ENCODE data around the gene PHC3. TPM values are rescaled to one million over a fixed set of nuclear protein-coding genes. Genes with fewer than 3 reads are reported as not detected.

The PHC3 gene
- total RNA-seq, 1 donor = 36.9 TPM

DNA sequence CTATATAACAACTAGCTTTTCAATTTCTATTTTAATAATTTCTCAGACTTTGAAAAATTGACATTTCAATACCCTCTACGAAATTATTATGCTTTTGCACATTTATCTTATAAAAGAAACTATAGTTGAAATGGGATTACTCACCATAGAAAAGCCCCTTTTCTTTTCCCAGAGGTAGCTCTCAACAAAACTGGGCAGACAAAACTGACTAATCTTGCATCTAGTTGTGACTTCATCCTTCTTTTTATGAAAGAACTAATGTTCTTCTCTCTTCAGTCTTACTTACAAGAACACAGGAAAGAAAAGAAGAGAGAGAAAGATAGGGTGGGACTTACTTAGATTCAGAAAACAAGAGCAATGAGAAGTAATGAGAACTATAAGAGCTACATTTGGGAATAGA lies 82.8 kb downstream of the PHC3 start:
- no peak overlapping the region for H3K4me2 ChIP-seq (ENCODE audit: insufficient read depth, low read length)
- no peaks in the 10 kb centered on the region for H3K4me1 ChIP-seq (ENCODE audit: insufficient read depth, low read length)
- TF ChIP-seq, protein P1, sequence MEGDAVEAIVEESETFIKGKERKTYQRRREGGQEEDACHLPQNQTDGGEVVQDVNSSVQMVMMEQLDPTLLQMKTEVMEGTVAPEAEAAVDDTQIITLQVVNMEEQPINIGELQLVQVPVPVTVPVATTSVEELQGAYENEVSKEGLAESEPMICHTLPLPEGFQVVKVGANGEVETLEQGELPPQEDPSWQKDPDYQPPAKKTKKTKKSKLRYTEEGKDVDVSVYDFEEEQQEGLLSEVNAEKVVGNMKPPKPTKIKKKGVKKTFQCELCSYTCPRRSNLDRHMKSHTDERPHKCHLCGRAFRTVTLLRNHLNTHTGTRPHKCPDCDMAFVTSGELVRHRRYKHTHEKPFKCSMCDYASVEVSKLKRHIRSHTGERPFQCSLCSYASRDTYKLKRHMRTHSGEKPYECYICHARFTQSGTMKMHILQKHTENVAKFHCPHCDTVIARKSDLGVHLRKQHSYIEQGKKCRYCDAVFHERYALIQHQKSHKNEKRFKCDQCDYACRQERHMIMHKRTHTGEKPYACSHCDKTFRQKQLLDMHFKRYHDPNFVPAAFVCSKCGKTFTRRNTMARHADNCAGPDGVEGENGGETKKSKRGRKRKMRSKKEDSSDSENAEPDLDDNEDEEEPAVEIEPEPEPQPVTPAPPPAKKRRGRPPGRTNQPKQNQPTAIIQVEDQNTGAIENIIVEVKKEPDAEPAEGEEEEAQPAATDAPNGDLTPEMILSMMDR (IDR thresholded peaks at IDR 0.05; ENCODE audit: extremely low read depth, low read depth, low read length) = no peak
- peaks cover 5% of the 10 kb centered on the region for H3K79me2 ChIP-seq (ENCODE audit: insufficient read depth, low read length)
- H3K9me3 ChIP-seq (ENCODE audit: low read depth, low read length) = no peaks in the 10 kb centered on the region
- H3K27ac ChIP-seq (ENCODE audit: low read depth, low read length) = no peak overlapping the region
- H2AFZ ChIP-seq (ENCODE audit: low read length) = no peak overlapping the region
- H3K27me3 ChIP-seq (ENCODE audit: insufficient read depth, low read length) = no peaks in the 10 kb centered on the region
- H3K4me3 ChIP-seq (ENCODE audit: insufficient read depth, low read length) = no peak overlapping the region
- H3K36me3 ChIP-seq (ENCODE audit: insufficient read depth, low read length) = peaks cover 70% of the 10 kb centered on the region
- no peak for DNase-seq (ENCODE audit: insufficient read length, low spot score, missing footprints)
- no peaks in the 10 kb centered on the region for H4K20me1 ChIP-seq (ENCODE audit: insufficient read depth, low read length)

GRCh38 chr3:170096342-170096741 lies 85.2 kb downstream of the PHC3 start:
- no peak overlapping the region for H3K4me2 ChIP-seq (ENCODE audit: insufficient read depth, low read length)
- no peak for DNase-seq (ENCODE audit: insufficient read length, low spot score, missing footprints)
- TF ChIP-seq, protein P1 (IDR thresholded peaks at IDR 0.05; ENCODE audit: extremely low read depth, low read depth, low read length) = no peak
- peaks cover 49% of the 10 kb centered on the region for H3K36me3 ChIP-seq (ENCODE audit: insufficient read depth, low read length)
- H3K4me1 ChIP-seq (ENCODE audit: insufficient read depth, low read length) = no peaks in the 10 kb centered on the region
- no peaks in the 10 kb centered on the region for H4K20me1 ChIP-seq (ENCODE audit: insufficient read depth, low read length)
- no peak overlapping the region for H3K27ac ChIP-seq (ENCODE audit: low read depth, low read length)
- H3K4me3 ChIP-seq (ENCODE audit: insufficient read depth, low read length) = no peak overlapping the region
- peaks cover 10% of the 10 kb centered on the region for H3K79me2 ChIP-seq (ENCODE audit: insufficient read depth, low read length)
- H3K27me3 ChIP-seq (ENCODE audit: insufficient read depth, low read length) = no peaks in the 10 kb centered on the region
- no peak overlapping the region for H2AFZ ChIP-seq (ENCODE audit: low read length)
- H3K9me3 ChIP-seq (ENCODE audit: low read depth, low read length) = no peaks in the 10 kb centered on the region

- H3K9me3 ChIP-seq (ENCODE audit: low read depth, low read length) = no peaks in the 10 kb centered on the region
- H4K20me1 ChIP-seq (ENCODE audit: insufficient read depth, low read length) = no peaks in the 10 kb centered on the region
- TF ChIP-seq, protein P1 (IDR thresholded peaks at IDR 0.05; ENCODE audit: extremely low read depth, low read depth, low read length) = no peak
- no peak overlapping the region for H3K27ac ChIP-seq (ENCODE audit: low read depth, low read length)
- H3K4me3 ChIP-seq (ENCODE audit: insufficient read depth, low read length) = no peak overlapping the region
- no peaks in the 10 kb centered on the region for H3K4me1 ChIP-seq (ENCODE audit: insufficient read depth, low read length)
- no peak overlapping the region for H3K4me2 ChIP-seq (ENCODE audit: insufficient read depth, low read length)
- peaks cover 45% of the 10 kb centered on the region for H3K36me3 ChIP-seq (ENCODE audit: insufficient read depth, low read length)
- peaks cover 10% of the 10 kb centered on the region for H3K79me2 ChIP-seq (ENCODE audit: insufficient read depth, low read length)
- no peaks in the 10 kb centered on the region for H3K27me3 ChIP-seq (ENCODE audit: insufficient read depth, low read length)
- no peak for DNase-seq (ENCODE audit: insufficient read length, low spot score, missing footprints)
- no peak overlapping the region for H2AFZ ChIP-seq (ENCODE audit: low read length)
These were observed 85.8 kb downstream of the PHC3 start for GRCh38 chr3:170095771-170096170.

- Histone ChIP-seq H4K20me1 (ENCODE audit: insufficient read depth, low read length) (no peaks in the 10 kb centered on the region), H3K4me1 (ENCODE audit: insufficient read depth, low read length) (no peaks in the 10 kb centered on the region), H3K79me2 (ENCODE audit: insufficient read depth, low read length) (peaks cover 10% of the 10 kb centered on the region), H3K9me3 (ENCODE audit: low read depth, low read length) (no peaks in the 10 kb centered on the region), H3K4me2 (ENCODE audit: insufficient read depth, low read length) (no peak overlapping the region), H3K4me3 (ENCODE audit: insufficient read depth, low read length) (no peak overlapping the region), H3K36me3 (ENCODE audit: insufficient read depth, low read length) (peaks cover 31% of the 10 kb centered on the region), H3K27ac (ENCODE audit: low read depth, low read length) (no peak overlapping the region), H3K27me3 (ENCODE audit: insufficient read depth, low read length) (no peaks in the 10 kb centered on the region), H2AFZ (ENCODE audit: low read length) (no peak overlapping the region)
- no peak for DNase-seq (ENCODE audit: insufficient read length, low spot score, missing footprints)
- TF ChIP-seq, protein P1 (IDR thresholded peaks at IDR 0.05; ENCODE audit: extremely low read depth, low read depth, low read length) = no peak
These were observed 88.6 kb downstream of the PHC3 start for GRCh38 chr3:170092907-170093306.
